ENCODE results near the gene INPP4A. TPM values are rescaled to one million over a fixed set of nuclear protein-coding genes. Genes with fewer than 3 reads are reported as not detected.

Gene INPP4A
- total RNA-seq, 1 experiment from 2014 or later, result 26.7 TPM

DNA sequence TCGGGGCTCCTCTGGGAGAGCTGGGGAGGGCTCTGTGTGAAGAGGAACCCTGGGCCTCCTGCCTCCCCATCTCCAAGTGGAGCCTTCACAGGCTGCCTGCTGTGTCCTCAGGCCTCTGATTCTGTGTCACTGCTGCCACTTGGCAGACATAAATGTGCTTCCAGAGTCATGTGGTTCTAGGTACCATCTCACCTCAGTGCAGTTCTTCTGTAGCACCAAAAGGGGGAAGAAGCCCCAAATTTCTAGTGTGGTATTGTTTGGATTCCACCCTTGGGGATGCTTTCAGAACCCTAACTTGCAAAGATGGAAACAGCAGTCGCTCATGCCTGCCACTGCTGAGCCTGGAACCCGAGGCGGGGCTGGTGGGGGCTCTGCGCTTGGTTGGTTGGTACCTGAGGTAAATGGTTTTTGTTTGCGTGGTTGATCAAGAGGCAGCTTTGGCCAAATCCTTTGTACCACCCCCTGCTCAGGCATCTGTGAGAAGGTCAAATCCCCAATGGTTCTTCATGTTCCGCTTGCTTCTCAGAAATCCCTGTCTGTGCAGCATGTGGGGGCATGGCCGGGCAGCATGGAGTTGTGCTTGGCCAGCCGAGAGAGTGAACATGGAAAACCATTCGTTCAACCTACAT lies 136.1 kb downstream of the INPP4A start:
- no peak for DNase-seq
- Mint-ChIP-seq H3K4me1 (ENCODE audit: low read depth, unreplicated experiment) (no peaks in the 10 kb centered on the region), H3K4me3 (ENCODE audit: low read depth, unreplicated experiment) (no peak overlapping the region), H3K36me3 (ENCODE audit: insufficient read depth, unreplicated experiment) (peaks cover 6% of the 10 kb centered on the region), H3K27ac (ENCODE audit: unreplicated experiment) (no peak overlapping the region), H3K27me3 (ENCODE audit: unreplicated experiment) (no peaks in the 10 kb centered on the region), H3K9me3 (ENCODE audit: low read depth, unreplicated experiment) (no peaks in the 10 kb centered on the region)
- no TSS peak for BruUV-seq (replicated peaks)
- TF ChIP-seq, protein P1, sequence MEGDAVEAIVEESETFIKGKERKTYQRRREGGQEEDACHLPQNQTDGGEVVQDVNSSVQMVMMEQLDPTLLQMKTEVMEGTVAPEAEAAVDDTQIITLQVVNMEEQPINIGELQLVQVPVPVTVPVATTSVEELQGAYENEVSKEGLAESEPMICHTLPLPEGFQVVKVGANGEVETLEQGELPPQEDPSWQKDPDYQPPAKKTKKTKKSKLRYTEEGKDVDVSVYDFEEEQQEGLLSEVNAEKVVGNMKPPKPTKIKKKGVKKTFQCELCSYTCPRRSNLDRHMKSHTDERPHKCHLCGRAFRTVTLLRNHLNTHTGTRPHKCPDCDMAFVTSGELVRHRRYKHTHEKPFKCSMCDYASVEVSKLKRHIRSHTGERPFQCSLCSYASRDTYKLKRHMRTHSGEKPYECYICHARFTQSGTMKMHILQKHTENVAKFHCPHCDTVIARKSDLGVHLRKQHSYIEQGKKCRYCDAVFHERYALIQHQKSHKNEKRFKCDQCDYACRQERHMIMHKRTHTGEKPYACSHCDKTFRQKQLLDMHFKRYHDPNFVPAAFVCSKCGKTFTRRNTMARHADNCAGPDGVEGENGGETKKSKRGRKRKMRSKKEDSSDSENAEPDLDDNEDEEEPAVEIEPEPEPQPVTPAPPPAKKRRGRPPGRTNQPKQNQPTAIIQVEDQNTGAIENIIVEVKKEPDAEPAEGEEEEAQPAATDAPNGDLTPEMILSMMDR (IDR thresholded peaks at IDR 0.05; ENCODE audit: unreplicated experiment), result no peak
- intact Hi-C loops (cut with micrococcal nuclease; ENCODE audit: unreplicated experiment), result no loop called here
- CTCF ChIA-PET, result no interaction called here

GRCh38 chr2:98582523-98582922 lies 137.9 kb downstream of the INPP4A start:
- CTCF ChIA-PET, result no interaction called here

GRCh38 chr2:98583276-98583675 lies 138.6 kb downstream of the INPP4A start:
- no peaks in the 10 kb centered on the region for H3K9me3 Mint-ChIP-seq (ENCODE audit: low read depth, unreplicated experiment)
- intact Hi-C loops (cut with micrococcal nuclease; ENCODE audit: unreplicated experiment), result no loop called here
- peaks cover under 1% of the 10 kb centered on the region for H3K36me3 Mint-ChIP-seq (ENCODE audit: insufficient read depth, unreplicated experiment)
- CTCF ChIA-PET, result no interaction called here
- no peak overlapping the region for H3K27ac Mint-ChIP-seq (ENCODE audit: unreplicated experiment)
- H3K4me1 Mint-ChIP-seq (ENCODE audit: low read depth, unreplicated experiment), result no peaks in the 10 kb centered on the region
- DNase-seq, result no peak
- no peak overlapping the region for H3K4me3 Mint-ChIP-seq (ENCODE audit: low read depth, unreplicated experiment)
- no peaks in the 10 kb centered on the region for H3K27me3 Mint-ChIP-seq (ENCODE audit: unreplicated experiment)
- BruUV-seq (replicated peaks), result no TSS peak
- TF ChIP-seq, protein P1 (IDR thresholded peaks at IDR 0.05; ENCODE audit: unreplicated experiment), result no peak

More at GRCh38 chr2:98582523-98582922, 137.9 kb downstream of the INPP4A start:
- Mint-ChIP-seq H3K4me1 (ENCODE audit: low read depth, unreplicated experiment) (no peaks in the 10 kb centered on the region), H3K27ac (ENCODE audit: unreplicated experiment) (no peak overlapping the region), H3K36me3 (ENCODE audit: insufficient read depth, unreplicated experiment) (peaks cover 6% of the 10 kb centered on the region), H3K27me3 (ENCODE audit: unreplicated experiment) (no peaks in the 10 kb centered on the region), H3K4me3 (ENCODE audit: low read depth, unreplicated experiment) (no peak overlapping the region), H3K9me3 (ENCODE audit: low read depth, unreplicated experiment) (no peaks in the 10 kb centered on the region)
- TF ChIP-seq, protein P1 (IDR thresholded peaks at IDR 0.05; ENCODE audit: unreplicated experiment), result no peak
- DNase-seq, result no peak
- no TSS peak for BruUV-seq (replicated peaks)
- intact Hi-C loops (cut with micrococcal nuclease; ENCODE audit: unreplicated experiment), result no loop called here

GRCh38 chr2:98583816-98584618 lies 139.4 kb downstream of the INPP4A start:
- H3K4me3 Mint-ChIP-seq (ENCODE audit: low read depth, unreplicated experiment), result no peak overlapping the region
- TF ChIP-seq, protein P1 (IDR thresholded peaks at IDR 0.05; ENCODE audit: unreplicated experiment), result no peak
- BruUV-seq (replicated peaks), result no TSS peak
- no peaks in the 10 kb centered on the region for H3K9me3 Mint-ChIP-seq (ENCODE audit: low read depth, unreplicated experiment)
- H3K27ac Mint-ChIP-seq (ENCODE audit: unreplicated experiment), result no peak overlapping the region
- CTCF ChIA-PET, result no interaction called here
- H3K27me3 Mint-ChIP-seq (ENCODE audit: unreplicated experiment), result no peaks in the 10 kb centered on the region
- H3K4me1 Mint-ChIP-seq (ENCODE audit: low read depth, unreplicated experiment), result no peaks in the 10 kb centered on the region
- no peaks in the 10 kb centered on the region for H3K36me3 Mint-ChIP-seq (ENCODE audit: insufficient read depth, unreplicated experiment)
- no peak for DNase-seq
- intact Hi-C loops (cut with micrococcal nuclease; ENCODE audit: unreplicated experiment), result no loop called here
